GM20000 (cell line): Measurements from ENCODE around the gene DDX49.

Experiments
- DNase-seq: peaks from one replicate; pipeline ENCODE4 v3.0.0; 2012; ENCODE audit warnings: low spot score
- CTCF ChIP-seq: IDR thresholded peaks from 2 replicates; pipeline ENCODE4 v1.5.1; 2012; ENCODE audit warnings: mild to moderate bottlenecking, control low read depth; ENCODE audit errors: extremely low read depth, missing control alignments

Gene DDX49

GRCh38 chr19:18889949-18890745, 29.4 kb upstream of the DDX49 start:
- TF ChIP-seq CTCF: no peak
- no peak for DNase-seq

- DNase-seq: no peak
- TF ChIP-seq CTCF: no peak
Observed at GRCh38 chr19:18893587-18894253, 25.8 kb upstream of the DDX49 start.

- TF ChIP-seq CTCF: no peak
- DNase-seq: peak; percentile 54
Observed at GRCh38 chr19:18894254-18895037, 25.1 kb upstream of the DDX49 start.

GRCh38 chr19:18895038-18895823, 24.3 kb upstream of the DDX49 start:
- peak; percentile 77 for DNase-seq
- no peak for TF ChIP-seq CTCF

GRCh38 chr19:18895824-18896341, 23.6 kb upstream of the DDX49 start, which contains the start of gene CERS1:
Gene CERS1 (minus strand): TSS chr19:18896158. CDS start chr19:18896072, 86 bp downstream.
- TF ChIP-seq CTCF: no peak
- DNase-seq: peak; percentile 63

GRCh38 chr19:18896421-18896841, 23.1 kb upstream of the DDX49 start:
- no peak for TF ChIP-seq CTCF
- DNase-seq: peak; percentile 63
